GM23338 (cell line): ENCODE results near the gene RNF34. TPM values are rescaled to one million over a fixed set of nuclear protein-coding genes. Genes with fewer than 3 reads are reported as not detected.

Source experiments
- ATAC-seq: fragments of 200-7000 bp; cut with Tn5 transposase; 3 replicates; pipeline ENCODE4 v1.9.1; 2020
- DNase-seq: peaks from one replicate; pipeline ENCODE4 v3.0.0-alpha.2; 2015; ENCODE audit warnings: low spot score
- H2AFZ ChIP-seq: fragments of 200-600 bp; sonication (generic); 2 replicates; pipeline ENCODE4 v1.8.0; 2016; ENCODE audit warnings: antibody characterized with exemption, mild to moderate bottlenecking, moderate library complexity
- H3F3A ChIP-seq: fragments of 200-600 bp; sonication (generic); replicated peaks from 2 replicates; pipeline ENCODE4 v1.8.0; 2017; ENCODE audit warnings: antibody characterized with exemption, mixed run types, low read depth
- H3K27ac ChIP-seq: fragments of 200-600 bp; sonication (generic); 2 replicates; pipeline ENCODE4 v1.6.1; 2016; ENCODE audit warnings: low read depth
- H3K27me3 ChIP-seq: fragments of 200-600 bp; sonication (generic); 2 replicates; pipeline ENCODE4 v1.8.0; 2016; ENCODE audit warnings: mild to moderate bottlenecking, mixed run types, moderate library complexity; ENCODE audit not compliant: insufficient read depth
- H3K36me3 ChIP-seq: fragments of 200-600 bp; sonication (generic); 2 replicates; pipeline ENCODE4 v1.8.0; 2016; ENCODE audit warnings: mild to moderate bottlenecking; ENCODE audit not compliant: insufficient read depth
- H3K4me1 ChIP-seq: fragments of 200-600 bp; sonication (generic); 2 replicates; pipeline ENCODE4 v1.8.0; 2016; ENCODE audit warnings: mild to moderate bottlenecking, moderate library complexity; ENCODE audit not compliant: insufficient read depth
- H3K4me2 ChIP-seq: fragments of 200-600 bp; sonication (generic); 2 replicates; pipeline ENCODE4 v1.7.1; 2017; ENCODE audit warnings: mixed run types
- H3K4me3 ChIP-seq: fragments of 200-600 bp; sonication (generic); 2 replicates; pipeline ENCODE4 v1.6.1; 2016; ENCODE audit warnings: mixed run types
- H3K79me2 ChIP-seq: fragments of 200-600 bp; sonication (generic); replicated peaks from 2 replicates; pipeline ENCODE4 v1.8.0; 2017; ENCODE audit warnings: mild to moderate bottlenecking; ENCODE audit not compliant: insufficient read depth
- H3K9me2 ChIP-seq: fragments of 200-600 bp; sonication (generic); 2 replicates; pipeline ENCODE4 v1.8.0; 2017; ENCODE audit not compliant: insufficient read depth
- H4K20me1 ChIP-seq: fragments of 200-600 bp; sonication (generic); replicated peaks from 2 replicates; pipeline ENCODE4 v1.8.0; 2017; ENCODE audit warnings: mild to moderate bottlenecking; ENCODE audit not compliant: insufficient read depth
- H3K27ac Mint-ChIP-seq: 2 replicates; pipeline ENCODE4 v1.8.0; 2020; ENCODE audit warnings: inconsistent platforms, mild to moderate bottlenecking, moderate library complexity, mixed read lengths
- H3K27me3 Mint-ChIP-seq: 3 replicates; pipeline ENCODE4 v1.8.0; 2022; ENCODE audit warnings: low read depth, mild to moderate bottlenecking, moderate library complexity, mixed read lengths, inconsistent platforms; ENCODE audit not compliant: insufficient read depth, poor library complexity
- H3K36me3 Mint-ChIP-seq: 3 replicates; pipeline ENCODE4 v1.8.0; 2021; ENCODE audit warnings: low read depth, mild to moderate bottlenecking, inconsistent platforms, moderate library complexity, mixed read lengths
- H3K4me1 Mint-ChIP-seq: 3 replicates; pipeline ENCODE4 v1.8.0; 2020; ENCODE audit warnings: mild to moderate bottlenecking, inconsistent platforms, mixed read lengths
- H3K4me3 Mint-ChIP-seq: 3 replicates; pipeline ENCODE4 v1.8.0; 2021; ENCODE audit warnings: moderate library complexity, mild to moderate bottlenecking, inconsistent platforms, mixed read lengths
- H3K9me3 Mint-ChIP-seq: 3 replicates; pipeline ENCODE4 v1.8.0; 2020; ENCODE audit warnings: moderate library complexity, mild to moderate bottlenecking, inconsistent platforms, mixed read lengths
- CREB1 ChIP-seq: fragments of 250-450 bp; sonication (Bioruptor Pico); IDR thresholded peaks from 2 replicates; pipeline ENCODE4 v1.5.0; 2020; ENCODE audit warnings: low read depth, mild to moderate bottlenecking, moderate library complexity
- EZH2 ChIP-seq: fragments of 200-600 bp; sonication (generic); IDR thresholded peaks from one replicate; pipeline ENCODE4 v1.8.0; 2017; ENCODE audit warnings: antibody characterized with exemption, mild to moderate bottlenecking, low read depth; ENCODE audit not compliant: unreplicated experiment
- EZH2phosphoT487 ChIP-seq: fragments of 200-600 bp; sonication (generic); IDR thresholded peaks from one replicate; pipeline ENCODE4 v1.8.1; 2018; ENCODE audit warnings: antibody characterized with exemption; ENCODE audit not compliant: unreplicated experiment
- JUNB ChIP-seq: IDR thresholded peaks from one replicate; pipeline ENCODE4 v1.6.1; 2016; ENCODE audit warnings: antibody characterized with exemption; ENCODE audit not compliant: unreplicated experiment
- POLR2AphosphoS5 ChIP-seq: IDR thresholded peaks from 2 replicates; pipeline ENCODE4 v1.6.1; 2016; ENCODE audit warnings: antibody characterized with exemption, low read depth
- STAT1 ChIP-seq: IDR thresholded peaks from one replicate; pipeline ENCODE4 v1.6.1; 2016; ENCODE audit warnings: antibody characterized with exemption; ENCODE audit not compliant: unreplicated experiment
- ZNF331 ChIP-seq: fragments of 250-450 bp; sonication (Bioruptor Pico); IDR thresholded peaks from 2 replicates; pipeline ENCODE4 v1.5.0; 2020; ENCODE audit warnings: low read depth, mild to moderate bottlenecking, moderate library complexity
- polyA plus RNA-seq: library from polyadenylated mRNA; unstranded; fragments of >200 nt; fragmentation: Nextera tagmentation; extraction: Ambion mirVana; gene quantifications from 2 replicates; pipeline ENCODE4 v1.2.1, GENCODE V29; 2016
- total RNA-seq: library from RNA; depleted of rRNA; stranded (reverse); fragments of >200 nt; shearing (Covaris generic); gene quantifications from 2 replicates; pipeline ENCODE4 v1.2.3, GENCODE V29; 2014
- TF ChIP-seq, protein P1 (sequence below), 2 experiments: fragments of 200-600 bp in 1 of 2; sonication (generic) in 1 of 2; conservative IDR thresholded peaks; 2 replicates each; pipeline versions ENCODE4 v1.5.1 to v1.6.1; 2016 to 2017; ENCODE audit warnings: antibody characterized with exemption in 2 of 2, low read depth in 2 of 2, mild to moderate bottlenecking in 2 of 2, moderate library complexity in 1 of 2
- TF ChIP-seq, protein P2 (sequence below): fragments of 250-450 bp; sonication (Bioruptor Pico); IDR thresholded peaks from 2 replicates; pipeline ENCODE4 v1.5.0; 2020; ENCODE audit warnings: mild to moderate bottlenecking, moderate library complexity
- TF ChIP-seq, protein P3 (sequence below): IDR thresholded peaks from one replicate; pipeline ENCODE4 v1.6.1; 2018; ENCODE audit warnings: antibody characterized with exemption; ENCODE audit not compliant: unreplicated experiment
- TF ChIP-seq, protein P4 (sequence below): IDR thresholded peaks from 2 replicates; pipeline ENCODE4 v1.6.1; 2016; ENCODE audit warnings: antibody characterized with exemption

RNF34 gene
- total and polyA plus RNA-seq, 2 experiments from 2014 or later: 47.2 to 63.3 TPM

DNA sequence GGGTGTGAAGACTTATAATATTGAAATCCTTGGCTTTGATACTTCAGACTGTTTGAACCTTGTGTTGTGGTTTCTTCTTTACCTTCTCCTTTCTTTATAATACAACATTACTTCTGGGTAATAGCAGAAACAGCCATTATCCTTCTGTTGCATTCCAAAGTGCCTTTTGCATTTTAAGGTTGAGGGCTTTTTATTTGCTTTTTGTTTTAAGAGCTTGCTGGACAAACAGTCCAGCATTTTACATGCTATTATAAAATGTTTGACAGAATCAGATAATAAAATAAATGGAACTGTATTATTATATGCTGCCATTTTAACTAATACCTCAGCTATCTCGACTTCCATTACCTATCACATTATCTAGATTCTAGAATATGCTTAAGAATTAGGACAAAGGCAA is 14.0 kb downstream of the RNF34 start:
- no peak overlapping the region for H3K27ac ChIP-seq
- no peak for ATAC-seq
- Mint-ChIP-seq H3K27me3 (peaks cover 2% of the 10 kb centered on the region), H3K9me3 (no peaks in the 10 kb centered on the region), H3K36me3 (peaks cover 30% of the 10 kb centered on the region), H3K4me3 (no peak overlapping the region), H3K27ac (no peak overlapping the region), H3K4me1 (no peaks in the 10 kb centered on the region)
- no peak overlapping the region for H2AFZ ChIP-seq
- no peak overlapping the region for H3K4me2 ChIP-seq
- peaks cover 47% of the 10 kb centered on the region for H3K79me2 ChIP-seq
- DNase-seq: no peak
- H3K27me3 ChIP-seq: no peaks in the 10 kb centered on the region
- peaks cover 12% of the 10 kb centered on the region; the same call in 1 of the 2 replicates for H4K20me1 ChIP-seq
- peaks cover 19% of the 10 kb centered on the region for H3K36me3 ChIP-seq
- no peaks in the 10 kb centered on the region for H3K9me2 ChIP-seq
- no peaks in the 10 kb centered on the region; the same call in 1 of the 2 replicates for H3F3A ChIP-seq
- no peak for TF ChIP-seq ZNF331 (CRISPR knock-in tag)
- TF ChIP-seq STAT1: no peak
- TF ChIP-seq, protein P1, sequence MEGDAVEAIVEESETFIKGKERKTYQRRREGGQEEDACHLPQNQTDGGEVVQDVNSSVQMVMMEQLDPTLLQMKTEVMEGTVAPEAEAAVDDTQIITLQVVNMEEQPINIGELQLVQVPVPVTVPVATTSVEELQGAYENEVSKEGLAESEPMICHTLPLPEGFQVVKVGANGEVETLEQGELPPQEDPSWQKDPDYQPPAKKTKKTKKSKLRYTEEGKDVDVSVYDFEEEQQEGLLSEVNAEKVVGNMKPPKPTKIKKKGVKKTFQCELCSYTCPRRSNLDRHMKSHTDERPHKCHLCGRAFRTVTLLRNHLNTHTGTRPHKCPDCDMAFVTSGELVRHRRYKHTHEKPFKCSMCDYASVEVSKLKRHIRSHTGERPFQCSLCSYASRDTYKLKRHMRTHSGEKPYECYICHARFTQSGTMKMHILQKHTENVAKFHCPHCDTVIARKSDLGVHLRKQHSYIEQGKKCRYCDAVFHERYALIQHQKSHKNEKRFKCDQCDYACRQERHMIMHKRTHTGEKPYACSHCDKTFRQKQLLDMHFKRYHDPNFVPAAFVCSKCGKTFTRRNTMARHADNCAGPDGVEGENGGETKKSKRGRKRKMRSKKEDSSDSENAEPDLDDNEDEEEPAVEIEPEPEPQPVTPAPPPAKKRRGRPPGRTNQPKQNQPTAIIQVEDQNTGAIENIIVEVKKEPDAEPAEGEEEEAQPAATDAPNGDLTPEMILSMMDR (conservative IDR thresholded peaks at IDR 0.05; ENCODE audit: low read depth in 2 of 2): no peak
- TF ChIP-seq EZH2: no peak
- TF ChIP-seq, protein P2, sequence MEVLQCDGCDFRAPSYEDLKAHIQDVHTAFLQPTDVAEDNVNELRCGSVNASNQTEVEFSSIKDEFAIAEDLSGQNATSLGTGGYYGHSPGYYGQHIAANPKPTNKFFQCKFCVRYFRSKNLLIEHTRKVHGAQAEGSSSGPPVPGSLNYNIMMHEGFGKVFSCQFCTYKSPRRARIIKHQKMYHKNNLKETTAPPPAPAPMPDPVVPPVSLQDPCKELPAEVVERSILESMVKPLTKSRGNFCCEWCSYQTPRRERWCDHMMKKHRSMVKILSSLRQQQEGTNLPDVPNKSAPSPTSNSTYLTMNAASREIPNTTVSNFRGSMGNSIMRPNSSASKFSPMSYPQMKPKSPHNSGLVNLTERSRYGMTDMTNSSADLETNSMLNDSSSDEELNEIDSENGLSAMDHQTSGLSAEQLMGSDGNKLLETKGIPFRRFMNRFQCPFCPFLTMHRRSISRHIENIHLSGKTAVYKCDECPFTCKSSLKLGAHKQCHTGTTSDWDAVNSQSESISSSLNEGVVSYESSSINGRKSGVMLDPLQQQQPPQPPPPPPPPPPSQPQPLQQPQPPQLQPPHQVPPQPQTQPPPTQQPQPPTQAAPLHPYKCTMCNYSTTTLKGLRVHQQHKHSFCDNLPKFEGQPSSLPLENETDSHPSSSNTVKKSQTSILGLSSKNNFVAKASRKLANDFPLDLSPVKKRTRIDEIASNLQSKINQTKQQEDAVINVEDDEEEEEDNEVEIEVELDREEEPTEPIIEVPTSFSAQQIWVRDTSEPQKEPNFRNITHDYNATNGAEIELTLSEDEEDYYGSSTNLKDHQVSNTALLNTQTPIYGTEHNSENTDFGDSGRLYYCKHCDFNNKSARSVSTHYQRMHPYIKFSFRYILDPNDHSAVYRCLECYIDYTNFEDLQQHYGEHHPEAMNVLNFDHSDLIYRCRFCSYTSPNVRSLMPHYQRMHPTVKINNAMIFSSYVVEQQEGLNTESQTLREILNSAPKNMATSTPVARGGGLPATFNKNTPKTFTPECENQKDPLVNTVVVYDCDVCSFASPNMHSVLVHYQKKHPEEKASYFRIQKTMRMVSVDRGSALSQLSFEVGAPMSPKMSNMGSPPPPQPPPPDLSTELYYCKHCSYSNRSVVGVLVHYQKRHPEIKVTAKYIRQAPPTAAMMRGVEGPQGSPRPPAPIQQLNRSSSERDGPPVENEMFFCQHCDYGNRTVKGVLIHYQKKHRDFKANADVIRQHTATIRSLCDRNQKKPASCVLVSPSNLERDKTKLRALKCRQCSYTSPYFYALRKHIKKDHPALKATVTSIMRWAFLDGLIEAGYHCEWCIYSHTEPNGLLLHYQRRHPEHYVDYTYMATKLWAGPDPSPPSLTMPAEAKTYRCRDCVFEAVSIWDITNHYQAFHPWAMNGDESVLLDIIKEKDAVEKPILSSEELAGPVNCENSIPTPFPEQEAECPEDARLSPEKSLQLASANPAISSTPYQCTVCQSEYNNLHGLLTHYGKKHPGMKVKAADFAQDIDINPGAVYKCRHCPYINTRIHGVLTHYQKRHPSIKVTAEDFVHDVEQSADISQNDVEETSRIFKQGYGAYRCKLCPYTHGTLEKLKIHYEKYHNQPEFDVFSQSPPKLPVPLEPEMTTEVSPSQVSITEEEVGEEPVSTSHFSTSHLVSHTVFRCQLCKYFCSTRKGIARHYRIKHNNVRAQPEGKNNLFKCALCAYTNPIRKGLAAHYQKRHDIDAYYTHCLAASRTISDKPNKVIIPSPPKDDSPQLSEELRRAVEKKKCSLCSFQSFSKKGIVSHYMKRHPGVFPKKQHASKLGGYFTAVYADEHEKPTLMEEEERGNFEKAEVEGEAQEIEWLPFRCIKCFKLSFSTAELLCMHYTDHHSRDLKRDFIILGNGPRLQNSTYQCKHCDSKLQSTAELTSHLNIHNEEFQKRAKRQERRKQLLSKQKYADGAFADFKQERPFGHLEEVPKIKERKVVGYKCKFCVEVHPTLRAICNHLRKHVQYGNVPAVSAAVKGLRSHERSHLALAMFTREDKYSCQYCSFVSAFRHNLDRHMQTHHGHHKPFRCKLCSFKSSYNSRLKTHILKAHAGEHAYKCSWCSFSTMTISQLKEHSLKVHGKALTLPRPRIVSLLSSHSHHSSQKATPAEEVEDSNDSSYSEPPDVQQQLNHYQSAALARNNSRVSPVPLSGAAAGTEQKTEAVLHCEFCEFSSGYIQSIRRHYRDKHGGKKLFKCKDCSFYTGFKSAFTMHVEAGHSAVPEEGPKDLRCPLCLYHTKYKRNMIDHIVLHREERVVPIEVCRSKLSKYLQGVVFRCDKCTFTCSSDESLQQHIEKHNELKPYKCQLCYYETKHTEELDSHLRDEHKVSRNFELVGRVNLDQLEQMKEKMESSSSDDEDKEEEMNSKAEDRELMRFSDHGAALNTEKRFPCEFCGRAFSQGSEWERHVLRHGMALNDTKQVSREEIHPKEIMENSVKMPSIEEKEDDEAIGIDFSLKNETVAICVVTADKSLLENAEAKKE (CRISPR knock-in tag): no peak
- no peak for TF ChIP-seq CREB1 (CRISPR knock-in tag)
- no peak for TF ChIP-seq POLR2AphosphoS5
- no peak for TF ChIP-seq JUNB
- TF ChIP-seq EZH2phosphoT487: no peak
- TF ChIP-seq, protein P3, sequence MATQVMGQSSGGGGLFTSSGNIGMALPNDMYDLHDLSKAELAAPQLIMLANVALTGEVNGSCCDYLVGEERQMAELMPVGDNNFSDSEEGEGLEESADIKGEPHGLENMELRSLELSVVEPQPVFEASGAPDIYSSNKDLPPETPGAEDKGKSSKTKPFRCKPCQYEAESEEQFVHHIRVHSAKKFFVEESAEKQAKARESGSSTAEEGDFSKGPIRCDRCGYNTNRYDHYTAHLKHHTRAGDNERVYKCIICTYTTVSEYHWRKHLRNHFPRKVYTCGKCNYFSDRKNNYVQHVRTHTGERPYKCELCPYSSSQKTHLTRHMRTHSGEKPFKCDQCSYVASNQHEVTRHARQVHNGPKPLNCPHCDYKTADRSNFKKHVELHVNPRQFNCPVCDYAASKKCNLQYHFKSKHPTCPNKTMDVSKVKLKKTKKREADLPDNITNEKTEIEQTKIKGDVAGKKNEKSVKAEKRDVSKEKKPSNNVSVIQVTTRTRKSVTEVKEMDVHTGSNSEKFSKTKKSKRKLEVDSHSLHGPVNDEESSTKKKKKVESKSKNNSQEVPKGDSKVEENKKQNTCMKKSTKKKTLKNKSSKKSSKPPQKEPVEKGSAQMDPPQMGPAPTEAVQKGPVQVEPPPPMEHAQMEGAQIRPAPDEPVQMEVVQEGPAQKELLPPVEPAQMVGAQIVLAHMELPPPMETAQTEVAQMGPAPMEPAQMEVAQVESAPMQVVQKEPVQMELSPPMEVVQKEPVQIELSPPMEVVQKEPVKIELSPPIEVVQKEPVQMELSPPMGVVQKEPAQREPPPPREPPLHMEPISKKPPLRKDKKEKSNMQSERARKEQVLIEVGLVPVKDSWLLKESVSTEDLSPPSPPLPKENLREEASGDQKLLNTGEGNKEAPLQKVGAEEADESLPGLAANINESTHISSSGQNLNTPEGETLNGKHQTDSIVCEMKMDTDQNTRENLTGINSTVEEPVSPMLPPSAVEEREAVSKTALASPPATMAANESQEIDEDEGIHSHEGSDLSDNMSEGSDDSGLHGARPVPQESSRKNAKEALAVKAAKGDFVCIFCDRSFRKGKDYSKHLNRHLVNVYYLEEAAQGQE: no peak
- TF ChIP-seq, protein P4, sequence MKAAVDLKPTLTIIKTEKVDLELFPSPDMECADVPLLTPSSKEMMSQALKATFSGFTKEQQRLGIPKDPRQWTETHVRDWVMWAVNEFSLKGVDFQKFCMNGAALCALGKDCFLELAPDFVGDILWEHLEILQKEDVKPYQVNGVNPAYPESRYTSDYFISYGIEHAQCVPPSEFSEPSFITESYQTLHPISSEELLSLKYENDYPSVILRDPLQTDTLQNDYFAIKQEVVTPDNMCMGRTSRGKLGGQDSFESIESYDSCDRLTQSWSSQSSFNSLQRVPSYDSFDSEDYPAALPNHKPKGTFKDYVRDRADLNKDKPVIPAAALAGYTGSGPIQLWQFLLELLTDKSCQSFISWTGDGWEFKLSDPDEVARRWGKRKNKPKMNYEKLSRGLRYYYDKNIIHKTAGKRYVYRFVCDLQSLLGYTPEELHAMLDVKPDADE: no peak
- H3K4me3 ChIP-seq: no peak overlapping the region
- no peaks in the 10 kb centered on the region for H3K4me1 ChIP-seq
